Stomach (tissue), 9 donors: ENCODE results near the gene PSAT1. TPM values are rescaled to one million over a fixed set of nuclear protein-coding genes. Genes with fewer than 3 reads are reported as not detected.

ENCODE experiments used
- DNase-seq, 2 donors: peaks; one replicate each; pipeline versions ENCODE4 v3.0.0 to v3.0.0-alpha.2; 2013 to 2019
- H3K27ac ChIP-seq, 5 donors: fragments of 200-600 bp in 4 of 5; sonication (generic) in 4 of 5; one replicate each; pipeline ENCODE4 v1.5.1; 2013 to 2019; ENCODE audit warnings: mild to moderate bottlenecking in 1 of 5, moderate library complexity in 1 of 5
- H3K27me3 ChIP-seq, 3 donors: fragments of 200-600 bp; sonication (generic); one replicate each; pipeline ENCODE4 v1.5.1; 2017 to 2019; ENCODE audit warnings: mixed run types in 1 of 3
- H3K36me3 ChIP-seq, 4 donors: fragments of 200-600 bp; sonication (generic); 1 replicate in 3 of 4; 2 replicates in 1 of 4; pipeline ENCODE4 v1.5.1; 2016 to 2019
- H3K4me1 ChIP-seq, 4 donors: fragments of 200-600 bp; sonication (generic); one replicate each; pipeline ENCODE4 v1.5.1; 2016 to 2019
- H3K4me3 ChIP-seq, 4 donors: fragments of 200-600 bp; sonication (generic) in 3 of 4; one replicate each; pipeline ENCODE4 v1.5.1; 2016 to 2019; ENCODE audit warnings: mild to moderate bottlenecking in 1 of 4
- H3K9me3 ChIP-seq, 4 donors: fragments of 200-600 bp; sonication (generic); one replicate each; pipeline ENCODE4 v1.5.1; 2016 to 2019
- EP300 ChIP-seq: sonication (generic); formaldehyde crosslinking; IDR thresholded peaks from one replicate; pipeline ENCODE4 v1.6.1; 2017; ENCODE audit warnings: antibody characterized with exemption
- POLR2A ChIP-seq, 4 donors: fragments of 450-650 bp; IDR thresholded peaks; one replicate each; pipeline ENCODE4 v1.6.1; 2016; ENCODE audit warnings: antibody characterized with exemption in 4 of 4, control low read depth in 2 of 4, mild to moderate bottlenecking in 1 of 4, moderate library complexity in 1 of 4
- POLR2AphosphoS5 ChIP-seq, 3 donors: sonication (generic); formaldehyde crosslinking; IDR thresholded peaks; one replicate each; pipeline ENCODE4 v1.6.1; 2016; ENCODE audit warnings: antibody characterized with exemption in 3 of 3
- WGBS, 5 donors: extraction: QIAGEN DNeasy Blood & Tissue Kit in 3 of 5; methylation state at CpG; one replicate each; pipeline versions ENCODE4 v1.1.5 to v1.1.7; 2013 to 2018; 5-methylcytosine and 5-hydroxymethylcytosine counted together
- intact Hi-C: fragments of 100-400 bp; cut with DNase I; formaldehyde crosslinking; loops from one replicate; pipeline ENCODE4 v1.15.1; 2023; ENCODE audit warnings: low total_unique reads
- polyA plus RNA-seq, 3 donors: library from polyadenylated mRNA; stranded (reverse); fragments of 200-250 nt; gene quantifications; one replicate each; pipeline ENCODE4 v1.2.3, GENCODE V29; 2013
- total RNA-seq, 5 donors: library from RNA; depleted of rRNA; stranded (reverse); fragments of >200 nt; gene quantifications; one replicate each; pipeline versions ENCODE4 v1.1.0 to v1.2.3, GENCODE V29; 2014 to 2016
- TF ChIP-seq, protein P1 (sequence below), 7 experiments: fragments of 450-650 bp in 4 of 7; fragments of 200-600 bp in 3 of 7; sonication (generic) in 3 of 7; IDR thresholded peaks; one replicate each; pipeline ENCODE4 v1.5.1; 2016 to 2019; ENCODE audit warnings: antibody characterized with exemption in 7 of 7, control low read depth in 2 of 7, mild to moderate bottlenecking in 1 of 7
- donor health status: healthy with polysubstance abuse.
- donor health status: Bipolar disorder and iron deficiency.
- donor health status: healthy.

Gene PSAT1
- total and polyA plus RNA-seq, 8 donors: 0.45 to 21.8 (median 10.6) TPM

DNA sequence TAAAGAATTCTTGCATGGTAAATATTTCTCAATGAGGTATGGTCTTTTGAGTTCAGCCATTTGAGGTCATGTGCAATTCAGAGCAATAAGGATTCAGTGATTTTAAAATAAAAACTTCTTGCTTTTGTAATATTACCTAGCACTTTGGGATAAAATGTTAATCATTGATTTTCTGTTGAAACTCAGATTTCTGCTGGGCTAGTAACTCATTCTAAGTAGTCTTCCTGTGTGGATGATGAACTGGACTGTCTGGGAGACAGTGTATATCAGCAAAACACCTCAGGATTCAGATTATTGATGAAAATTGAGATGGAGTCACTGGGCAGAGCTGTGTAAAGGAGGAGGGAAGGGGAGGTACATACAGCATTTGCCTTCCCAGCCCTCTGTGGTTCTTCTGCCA, 10.8 kb upstream of the PSAT1 start:
- Histone ChIP-seq H3K27ac (no peak overlapping the region), H3K36me3 (no peaks in the 10 kb centered on the region), H3K4me1 (peaks cover 4 to 10% (median 9%) of the 10 kb centered on the region in 4 donors), H3K9me3 (no peaks in the 10 kb centered on the region), H3K27me3 (no peaks in the 10 kb centered on the region), H3K4me3 (no peak overlapping the region)
- no peak for DNase-seq
- no peak for TF ChIP-seq EP300
- TF ChIP-seq POLR2AphosphoS5 (IDR thresholded peaks at IDR 0.05): no peak
- TF ChIP-seq POLR2A (IDR thresholded peaks at IDR 0.05): no peak
- TF ChIP-seq, protein P1, sequence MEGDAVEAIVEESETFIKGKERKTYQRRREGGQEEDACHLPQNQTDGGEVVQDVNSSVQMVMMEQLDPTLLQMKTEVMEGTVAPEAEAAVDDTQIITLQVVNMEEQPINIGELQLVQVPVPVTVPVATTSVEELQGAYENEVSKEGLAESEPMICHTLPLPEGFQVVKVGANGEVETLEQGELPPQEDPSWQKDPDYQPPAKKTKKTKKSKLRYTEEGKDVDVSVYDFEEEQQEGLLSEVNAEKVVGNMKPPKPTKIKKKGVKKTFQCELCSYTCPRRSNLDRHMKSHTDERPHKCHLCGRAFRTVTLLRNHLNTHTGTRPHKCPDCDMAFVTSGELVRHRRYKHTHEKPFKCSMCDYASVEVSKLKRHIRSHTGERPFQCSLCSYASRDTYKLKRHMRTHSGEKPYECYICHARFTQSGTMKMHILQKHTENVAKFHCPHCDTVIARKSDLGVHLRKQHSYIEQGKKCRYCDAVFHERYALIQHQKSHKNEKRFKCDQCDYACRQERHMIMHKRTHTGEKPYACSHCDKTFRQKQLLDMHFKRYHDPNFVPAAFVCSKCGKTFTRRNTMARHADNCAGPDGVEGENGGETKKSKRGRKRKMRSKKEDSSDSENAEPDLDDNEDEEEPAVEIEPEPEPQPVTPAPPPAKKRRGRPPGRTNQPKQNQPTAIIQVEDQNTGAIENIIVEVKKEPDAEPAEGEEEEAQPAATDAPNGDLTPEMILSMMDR (IDR thresholded peaks at IDR 0.05): no peak
- intact Hi-C loops: no loop called here

DNA sequence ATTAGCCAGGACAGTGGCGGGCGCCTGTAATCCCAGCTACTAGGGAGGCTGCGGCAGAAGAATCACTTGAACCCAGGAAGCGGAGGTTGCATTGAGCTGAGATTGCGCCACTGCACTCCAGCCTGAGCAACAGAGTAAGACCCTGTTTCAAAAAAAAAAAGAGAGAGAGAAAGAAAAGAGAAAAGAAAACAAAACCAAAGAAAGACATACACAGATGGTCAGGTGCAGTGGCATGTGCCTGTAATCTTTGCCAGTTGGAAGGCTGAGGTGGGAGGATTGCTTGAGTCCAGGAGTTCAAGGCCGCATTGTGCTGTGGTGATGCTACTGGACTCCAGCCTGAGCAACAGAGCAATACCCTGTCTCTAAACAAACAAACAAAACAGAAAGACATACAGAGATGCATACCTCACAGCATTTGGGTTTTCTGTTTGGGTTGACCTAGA, 10.0 kb upstream of the PSAT1 start:
- H3K27me3 ChIP-seq: no peaks in the 10 kb centered on the region
- H3K27ac ChIP-seq: no peak overlapping the region
- no peak for DNase-seq
- no peak overlapping the region for H3K4me3 ChIP-seq
- TF ChIP-seq POLR2AphosphoS5 (IDR thresholded peaks at IDR 0.05) (no peak), POLR2A (IDR thresholded peaks at IDR 0.05) (no peak), EP300 (no peak)
- TF ChIP-seq, protein P1 (IDR thresholded peaks at IDR 0.05): no peak
- H3K4me1 ChIP-seq: peaks cover 0 to 5% (median 1%) of the 10 kb centered on the region in 4 donors
- intact Hi-C loops: no loop called here
- WGBS, 5 donors: 96 to 99% (median 98%) methylated on average over 6 of the region's 6 CpGs
- H3K36me3 ChIP-seq: no peaks in the 10 kb centered on the region
- no peaks in the 10 kb centered on the region for H3K9me3 ChIP-seq

DNA sequence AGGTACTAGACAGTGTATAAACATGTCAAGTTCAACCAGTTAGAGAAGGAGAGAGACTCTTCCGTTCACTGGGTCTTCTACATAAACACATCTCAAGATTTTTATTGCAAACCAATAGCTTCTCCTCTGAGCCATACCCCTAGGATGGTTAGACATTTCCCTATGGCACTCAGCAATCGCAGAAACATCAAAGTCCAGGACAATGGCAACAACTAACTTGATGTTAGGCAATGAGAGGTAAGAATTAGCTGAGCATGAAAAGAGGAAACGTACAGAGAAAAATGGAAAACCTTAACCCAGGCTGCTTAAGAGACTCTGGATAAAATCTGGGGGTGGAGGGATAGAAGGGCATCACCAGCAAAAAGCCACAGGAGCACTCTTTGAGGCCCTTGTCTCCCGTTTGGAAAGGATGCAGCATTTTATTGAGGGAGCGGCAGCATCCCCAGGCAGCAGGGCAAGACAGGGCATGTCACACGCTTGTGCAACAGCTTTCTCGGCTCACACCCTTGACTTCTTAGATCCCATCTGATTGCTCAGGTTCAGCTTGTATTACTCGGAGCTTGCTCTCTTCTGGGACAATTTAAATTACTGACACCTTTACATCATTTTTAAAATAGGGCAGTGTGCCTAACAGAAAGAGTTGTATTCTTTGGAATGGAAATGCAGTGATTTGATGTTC, 8.6 kb upstream of the PSAT1 start:
- H3K27ac ChIP-seq: no peak overlapping the region
- TF ChIP-seq POLR2A (IDR thresholded peaks at IDR 0.05) (no peak), EP300 (no peak), POLR2AphosphoS5 (IDR thresholded peaks at IDR 0.05) (no peak)
- TF ChIP-seq, protein P1 (IDR thresholded peaks at IDR 0.05): no peak

DNA sequence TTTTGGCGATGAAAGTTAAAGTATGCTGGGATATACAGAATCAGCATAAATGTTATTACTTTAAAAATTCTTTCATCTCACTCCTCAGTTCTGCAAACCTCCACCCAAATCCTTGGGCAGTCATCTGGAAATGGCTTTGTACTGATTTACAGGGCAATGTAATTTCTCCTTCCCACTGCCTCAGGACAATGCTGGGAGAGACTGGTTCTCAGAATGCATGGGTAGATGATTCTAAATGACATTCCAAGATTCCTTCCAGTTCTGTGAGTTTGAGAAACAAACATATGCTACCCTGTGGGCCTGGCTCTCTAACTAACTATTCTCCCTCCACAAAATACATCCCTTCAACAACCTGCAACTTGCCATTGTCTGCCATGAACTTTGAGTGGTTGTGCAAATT, 7.5 kb upstream of the PSAT1 start:
- DNase-seq: no peak
- WGBS, 5 donors: 94 to 100% (median 100%) methylated on average over 1 of the region's 1 CpG
- TF ChIP-seq POLR2A (IDR thresholded peaks at IDR 0.05) (no peak), EP300 (no peak), POLR2AphosphoS5 (IDR thresholded peaks at IDR 0.05) (no peak)
- TF ChIP-seq, protein P1 (IDR thresholded peaks at IDR 0.05): no peak
- H3K27me3 ChIP-seq: no peaks in the 10 kb centered on the region
- intact Hi-C loops: no loop called here
- H3K36me3 ChIP-seq: no peaks in the 10 kb centered on the region
- H3K9me3 ChIP-seq: no peaks in the 10 kb centered on the region
- H3K27ac ChIP-seq: no peak overlapping the region
- H3K4me1 ChIP-seq: peaks cover 0 to 5% (median 0%) of the 10 kb centered on the region in 4 donors
- no peak overlapping the region for H3K4me3 ChIP-seq

More for the DNA sequence above, 8.6 kb upstream of the PSAT1 start:
- Histone ChIP-seq H3K36me3 (no peaks in the 10 kb centered on the region), H3K27me3 (no peaks in the 10 kb centered on the region), H3K9me3 (no peaks in the 10 kb centered on the region), H3K4me3 (no peak overlapping the region), H3K4me1 (peaks cover 0 to 5% (median 0%) of the 10 kb centered on the region in 4 donors)
- DNase-seq: no peak
- 78 to 84% (median 83%) methylated on average over 8 of the region's 8 CpGs for WGBS, 5 donors
- intact Hi-C loops: no loop called here
